ENCODE results near the gene RAPSN.

RAPSN gene

GRCh38 chr11:47469361-47470179 lies 20.6 kb upstream of the RAPSN start:
- peaks cover 69% of the 10 kb centered on the region for H3K36me3 Mint-ChIP-seq (ENCODE audit: low read depth)
- no peak overlapping the region for H3K4me3 Mint-ChIP-seq
- H3K27me3 Mint-ChIP-seq (ENCODE audit: low read depth, poor library complexity): no peaks in the 10 kb centered on the region
- H3K4me1 Mint-ChIP-seq: peaks cover 51% of the 10 kb centered on the region
- no peak for TF ChIP-seq CTCF (IDR thresholded peaks at IDR 0.05)
- H3K27ac Mint-ChIP-seq: peak overlapping the region; percentile 93
- H3K9me3 Mint-ChIP-seq: no peaks in the 10 kb centered on the region
- DNase-seq: no peak

- TF ChIP-seq CTCF (IDR thresholded peaks at IDR 0.05): no peak
- Mint-ChIP-seq H3K27me3 (ENCODE audit: low read depth, poor library complexity) (no peaks in the 10 kb centered on the region), H3K4me1 (peaks cover 51% of the 10 kb centered on the region), H3K36me3 (ENCODE audit: low read depth) (peaks cover 72% of the 10 kb centered on the region), H3K27ac (peak overlapping the region; percentile 93), H3K4me3 (peak overlapping the region; percentile 20), H3K9me3 (no peaks in the 10 kb centered on the region)
- no peak for DNase-seq
These were observed 19.8 kb upstream of the RAPSN start for GRCh38 chr11:47468598-47469214.

- H3K36me3 Mint-ChIP-seq (ENCODE audit: low read depth): peaks cover 60% of the 10 kb centered on the region
- no peaks in the 10 kb centered on the region for H3K9me3 Mint-ChIP-seq
- H3K27me3 Mint-ChIP-seq (ENCODE audit: low read depth, poor library complexity): no peaks in the 10 kb centered on the region
- no peak overlapping the region for H3K4me3 Mint-ChIP-seq
- peaks cover 51% of the 10 kb centered on the region for H3K4me1 Mint-ChIP-seq
- H3K27ac Mint-ChIP-seq: peak overlapping the region; percentile 94
- no peak for TF ChIP-seq CTCF (IDR thresholded peaks at IDR 0.05)
- DNase-seq: no peak
These were observed 18.4 kb upstream of the RAPSN start for GRCh38 chr11:47467357-47467756.

- no peak overlapping the region for H3K4me3 Mint-ChIP-seq
- no peak for TF ChIP-seq CTCF (IDR thresholded peaks at IDR 0.05)
- H3K36me3 Mint-ChIP-seq (ENCODE audit: low read depth): peaks cover 59% of the 10 kb centered on the region
- H3K27me3 Mint-ChIP-seq (ENCODE audit: low read depth, poor library complexity): peaks cover 1% of the 10 kb centered on the region
- H3K4me1 Mint-ChIP-seq: peaks cover 55% of the 10 kb centered on the region
- no peak for DNase-seq
- peak overlapping the region; percentile 94 for H3K27ac Mint-ChIP-seq
- no peaks in the 10 kb centered on the region for H3K9me3 Mint-ChIP-seq
These were observed 17.8 kb upstream of the RAPSN start for GRCh38 chr11:47466701-47467250.

- Mint-ChIP-seq H3K9me3 (no peaks in the 10 kb centered on the region), H3K27ac (peak overlapping the region; percentile 94), H3K4me3 (no peak overlapping the region), H3K27me3 (ENCODE audit: low read depth, poor library complexity) (peaks cover 5% of the 10 kb centered on the region), H3K36me3 (ENCODE audit: low read depth) (peaks cover 53% of the 10 kb centered on the region), H3K4me1 (peaks cover 55% of the 10 kb centered on the region)
- DNase-seq: no peak
- no peak for TF ChIP-seq CTCF (IDR thresholded peaks at IDR 0.05)
These were observed 17.3 kb upstream of the RAPSN start for GRCh38 chr11:47466201-47466600.

Data from nephron progenitor cell (in vitro differentiated cells).